MCF 10A (cell line): Measurements from ENCODE around the gene ARHGAP15. TPM values are rescaled to one million over a fixed set of nuclear protein-coding genes. Genes with fewer than 3 reads are reported as not detected.

Experiments
- BruUV-seq: library from RNA; stranded (reverse); fragments of 400-500 nt; replicated peaks from 2 replicates; lab custom pipeline; 2021; lab: Mats Ljungman, UMichigan
- CTCF ChIA-PET: fragments of 300-600 bp; sonication (Branson Sonifier 250); formaldehyde crosslinking; extraction: SDS; loops from one replicate; lab custom pipeline; 2021; ENCODE audit warnings: antibody characterized with exemption, inconsistent platforms; lab: Yijun Ruan, JAX
- POLR2A ChIA-PET: fragments of 300-600, 350-650 bp; sonication (Branson Sonifier 250); formaldehyde crosslinking; extraction: SDS; loops from one replicate; lab custom pipeline; 2020; ENCODE audit warnings: antibody characterized with exemption, inconsistent platforms; lab: Yijun Ruan, JAX
- DNase-seq: peaks from one replicate; pipeline ENCODE4 v3.0.0-alpha.2; 2018; ENCODE audit not compliant: unreplicated experiment
- H3K27ac Mint-ChIP-seq: one replicate; pipeline ENCODE4 v1.8.0; 2022; ENCODE audit warnings: mild to moderate bottlenecking, low read depth, mixed read lengths; ENCODE audit not compliant: unreplicated experiment
- H3K27me3 Mint-ChIP-seq: one replicate; pipeline ENCODE4 v1.8.0; 2022; ENCODE audit warnings: mixed read lengths; ENCODE audit not compliant: insufficient read depth, unreplicated experiment
- H3K36me3 Mint-ChIP-seq: one replicate; pipeline ENCODE4 v1.8.0; 2022; ENCODE audit warnings: mild to moderate bottlenecking, moderate library complexity, mixed read lengths; ENCODE audit not compliant: insufficient read depth, unreplicated experiment
- H3K4me1 Mint-ChIP-seq: one replicate; pipeline ENCODE4 v1.8.0; 2022; ENCODE audit warnings: mixed read lengths; ENCODE audit not compliant: insufficient read depth, unreplicated experiment
- H3K4me3 Mint-ChIP-seq: one replicate; pipeline ENCODE4 v1.8.0; 2022; ENCODE audit warnings: mild to moderate bottlenecking, moderate library complexity, mixed read lengths; ENCODE audit not compliant: unreplicated experiment
- H3K9me3 Mint-ChIP-seq: one replicate; pipeline ENCODE4 v1.8.0; 2022; ENCODE audit warnings: mixed read lengths; ENCODE audit not compliant: unreplicated experiment
- CTCF ChIP-seq: fragments of 200-600 bp; IDR thresholded peaks from one replicate; pipeline ENCODE4 v1.8.0; 2022; ENCODE audit warnings: antibody characterized with exemption, mild to moderate bottlenecking; ENCODE audit not compliant: unreplicated experiment
- intact Hi-C: fragments of 100-400 bp; cut with micrococcal nuclease; formaldehyde crosslinking; loops from 2 replicates; pipeline ENCODE4 v1.14.1; 2022
- total RNA-seq: library from RNA; stranded (reverse); gene quantifications from 2 replicates; pipeline ENCODE4 v1.2.3, GENCODE V29; 2022

The ARHGAP15 gene
- total RNA-seq, 1 experiment from 2014 or later, result not detected

GRCh38 chr2:143230506-143231253 is 101.5 kb downstream of the ARHGAP15 start:
- no peak overlapping the region for H3K27ac Mint-ChIP-seq
- BruUV-seq, result no TSS peak
- DNase-seq, result no peak
- intact Hi-C loops, result no loop called here
- H3K27me3 Mint-ChIP-seq, result no peaks in the 10 kb centered on the region
- peaks cover 8% of the 10 kb centered on the region for H3K9me3 Mint-ChIP-seq
- no peak overlapping the region for H3K4me3 Mint-ChIP-seq
- CTCF ChIA-PET, result interaction anchor here (1.1 to 1.3 kb wide), 2 partner anchors 25 to 120 kb away, joined by 3 read pairs; no protein-coding TSS in a partner anchor
- POLR2A ChIA-PET, result no interaction called here
- H3K4me1 Mint-ChIP-seq, result no peaks in the 10 kb centered on the region
- H3K36me3 Mint-ChIP-seq, result peaks cover 6% of the 10 kb centered on the region
- no peak for TF ChIP-seq CTCF

GRCh38 chr2:143231254-143231645 is 102.0 kb downstream of the ARHGAP15 start:
- no peak overlapping the region for H3K27ac Mint-ChIP-seq
- peaks cover 8% of the 10 kb centered on the region for H3K9me3 Mint-ChIP-seq
- no peaks in the 10 kb centered on the region for H3K4me1 Mint-ChIP-seq
- ChIA-PET POLR2A (no interaction called here), CTCF (interaction anchor here (1.3 kb wide), 1 partner anchor 120 kb away, joined by 3 read pairs; no protein-coding TSS in a partner anchor)
- intact Hi-C loops, result no loop called here
- H3K4me3 Mint-ChIP-seq, result no peak overlapping the region
- H3K27me3 Mint-ChIP-seq, result no peaks in the 10 kb centered on the region
- no TSS peak for BruUV-seq
- H3K36me3 Mint-ChIP-seq, result peaks cover 6% of the 10 kb centered on the region
- no peak for DNase-seq
- no peak for TF ChIP-seq CTCF

DNA sequence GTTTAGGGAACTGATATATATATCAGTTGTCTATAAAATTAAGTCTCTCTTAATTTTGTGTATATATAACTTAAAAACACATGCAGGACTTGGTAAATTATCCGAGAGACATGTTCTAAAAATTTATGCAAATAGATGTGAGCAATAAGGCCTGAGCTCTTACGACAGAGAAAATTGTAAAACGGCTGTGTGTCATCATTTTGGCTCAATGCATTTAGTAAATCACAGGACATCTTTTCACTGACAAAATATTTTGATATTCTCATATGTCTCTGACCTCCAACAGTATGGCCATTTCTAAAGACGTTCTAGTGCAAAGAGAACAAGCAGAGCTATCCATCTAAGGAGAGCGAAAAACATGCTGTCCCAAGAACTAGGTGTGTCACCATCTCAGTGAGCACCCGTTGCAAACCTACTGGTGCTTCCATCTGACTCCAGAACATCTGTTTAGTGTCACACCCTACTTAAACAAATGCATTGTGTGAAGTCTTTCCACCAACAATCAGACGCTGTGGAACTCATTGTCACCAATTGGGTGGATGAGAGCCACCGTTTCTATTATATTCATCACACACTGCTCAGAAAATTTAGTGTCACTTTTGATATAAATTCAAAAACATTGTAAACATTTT is 108.0 kb downstream of the ARHGAP15 start:
- intact Hi-C loops, result no loop called here
- ChIA-PET CTCF (no interaction called here), POLR2A (no interaction called here)
- H3K4me1 Mint-ChIP-seq, result no peaks in the 10 kb centered on the region
- no peaks in the 10 kb centered on the region for H3K27me3 Mint-ChIP-seq
- no peak overlapping the region for H3K27ac Mint-ChIP-seq
- no peak for DNase-seq
- no peak overlapping the region for H3K4me3 Mint-ChIP-seq
- BruUV-seq, result no TSS peak
- peaks cover 6% of the 10 kb centered on the region for H3K36me3 Mint-ChIP-seq
- H3K9me3 Mint-ChIP-seq, result peaks cover 8% of the 10 kb centered on the region
- TF ChIP-seq CTCF, result no peak

GRCh38 chr2:143241403-143242088 is 112.3 kb downstream of the ARHGAP15 start:
- Mint-ChIP-seq H3K9me3 (no peaks in the 10 kb centered on the region), H3K27ac (no peak overlapping the region), H3K27me3 (no peaks in the 10 kb centered on the region), H3K4me1 (no peaks in the 10 kb centered on the region), H3K4me3 (no peak overlapping the region), H3K36me3 (no peaks in the 10 kb centered on the region)
- no peak for DNase-seq
- intact Hi-C loops, result no loop called here
- CTCF ChIA-PET, result interaction anchor here (0.6 to 0.9 kb wide), 2 partner anchors 19 to 1147 kb away, joined by 3 read pairs; no protein-coding TSS in a partner anchor
- POLR2A ChIA-PET, result no interaction called here
- no peak for TF ChIP-seq CTCF
- no TSS peak for BruUV-seq
